Hematopoietic multipotent progenitor cell treated with erythropoietin and hydrocortisone succinate and interleukin-3 and kit ligand, for 15 days (in vitro differentiated cells): Measurements from ENCODE around the gene MMEL1.

Source experiments
- DNase-seq: peaks from one replicate; pipeline ENCODE4 v3.0.0-alpha.2; 2015; ENCODE audit warnings: low spot score

The MMEL1 gene

GRCh38 chr1:2604844-2605508, 27.8 kb downstream of the MMEL1 start:
- no peak for DNase-seq

- no peak for DNase-seq
Observed at GRCh38 chr1:2604156-2604843, 28.5 kb downstream of the MMEL1 start.

- DNase-seq: no peak
Observed at GRCh38 chr1:2603521-2604155, 29.2 kb downstream of the MMEL1 start.

GRCh38 chr1:2602866-2603520, 29.8 kb downstream of the MMEL1 start:
- DNase-seq: no peak

GRCh38 chr1:2602311-2602835, 30.4 kb downstream of the MMEL1 start:
- no peak for DNase-seq

GRCh38 chr1:2601721-2602303, 31.0 kb downstream of the MMEL1 start:
- DNase-seq: no peak

- DNase-seq: no peak
Observed at GRCh38 chr1:2598329-2598931, 34.4 kb downstream of the MMEL1 start.

GRCh38 chr1:2597441-2598328, 35.1 kb downstream of the MMEL1 start:
- no peak for DNase-seq

GRCh38 chr1:2596530-2597333, 36.1 kb downstream of the MMEL1 start:
- no peak for DNase-seq

- DNase-seq: no peak
Observed at GRCh38 chr1:2595812-2596529, 36.8 kb downstream of the MMEL1 start.

- no peak for DNase-seq
Observed at GRCh38 chr1:2595261-2595811, 37.5 kb downstream of the MMEL1 start.

GRCh38 chr1:2594641-2595131, 38.1 kb downstream of the MMEL1 start:
- DNase-seq: no peak

GRCh38 chr1:2594001-2594640, 38.7 kb downstream of the MMEL1 start:
- DNase-seq: no peak

GRCh38 chr1:2593251-2593878, 39.5 kb downstream of the MMEL1 start:
- DNase-seq: no peak

- DNase-seq: no peak
Observed at GRCh38 chr1:2592672-2593071, 40.1 kb downstream of the MMEL1 start.

GRCh38 chr1:2591581-2592261, 41.1 kb downstream of the MMEL1 start:
- DNase-seq: no peak

- DNase-seq: no peak
Observed at GRCh38 chr1:2591233-2591580, 41.6 kb downstream of the MMEL1 start.
